ENCODE measurements around the gene ZNF502. TPM values are rescaled to one million over a fixed set of nuclear protein-coding genes. Genes with fewer than 3 reads are reported as not detected.

Gene ZNF502
- total and polyA plus RNA-seq, 2 of the 13 experiments (the other 11 are each of a cell fraction or from before 2014, with no cell fraction given) = not detected

DNA sequence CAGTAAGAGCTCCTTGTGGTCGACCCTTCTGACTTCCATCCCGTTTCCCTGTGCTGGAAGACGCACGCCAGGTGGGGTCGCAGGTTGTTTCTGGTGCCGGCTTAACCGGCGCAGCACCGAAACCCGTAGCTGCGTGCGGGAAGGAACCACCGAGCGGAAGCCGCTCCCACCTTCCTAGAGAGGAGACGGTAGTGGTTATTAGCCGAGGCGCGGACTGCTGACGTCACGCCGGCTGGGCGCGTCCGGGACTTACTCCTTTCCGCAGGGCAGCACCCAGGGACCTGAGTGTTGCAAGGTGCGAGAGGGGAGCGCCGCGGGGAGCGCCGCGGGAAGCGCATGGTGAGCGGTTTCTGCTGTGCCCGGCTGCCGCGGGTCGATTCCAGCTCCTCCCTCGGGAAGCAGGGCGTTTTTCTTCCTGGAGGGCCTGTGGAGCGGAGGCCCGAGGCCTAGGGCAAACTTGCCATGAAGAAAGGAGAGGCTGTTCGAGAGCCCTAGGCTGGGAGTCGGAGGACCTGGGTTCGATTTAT lies 17.0 kb downstream of the ZNF502 start, which contains the start of gene ZNF501 (continued):
- TF ChIP-seq HOXA5 (CRISPR knock-in tag; IDR thresholded peaks at IDR 0.05) = peak; percentile 77; the same call in 1 of the 2 replicates
- TF ChIP-seq PRDM15 (CRISPR knock-in tag; IDR thresholded peaks at IDR 0.05) = 0 out of 2 replicates have a peak, but pooled peaks have one; percentile 21
- TF ChIP-seq NCOR1 (IDR thresholded peaks at IDR 0.05; ENCODE audit: borderline replicate concordance, low read length) = no peak
- TF ChIP-seq, protein P1, sequence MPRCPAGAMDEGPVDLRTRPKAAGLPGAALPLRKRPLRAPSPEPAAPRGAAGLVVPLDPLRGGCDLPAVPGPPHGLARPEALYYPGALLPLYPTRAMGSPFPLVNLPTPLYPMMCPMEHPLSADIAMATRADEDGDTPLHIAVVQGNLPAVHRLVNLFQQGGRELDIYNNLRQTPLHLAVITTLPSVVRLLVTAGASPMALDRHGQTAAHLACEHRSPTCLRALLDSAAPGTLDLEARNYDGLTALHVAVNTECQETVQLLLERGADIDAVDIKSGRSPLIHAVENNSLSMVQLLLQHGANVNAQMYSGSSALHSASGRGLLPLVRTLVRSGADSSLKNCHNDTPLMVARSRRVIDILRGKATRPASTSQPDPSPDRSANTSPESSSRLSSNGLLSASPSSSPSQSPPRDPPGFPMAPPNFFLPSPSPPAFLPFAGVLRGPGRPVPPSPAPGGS (CRISPR knock-in tag; IDR thresholded peaks at IDR 0.05) = no peak
- no peak for TF ChIP-seq ZEB1 (IDR thresholded peaks at IDR 0.05; ENCODE audit: insufficient replicate concordance, low read depth)
- TF ChIP-seq HDAC1 (CRISPR knock-in tag; IDR thresholded peaks at IDR 0.05) = peak; percentile 93
- peak; percentile 29; the same call in 1 of the 2 replicates for TF ChIP-seq HNF4A (CRISPR knock-in tag; IDR thresholded peaks at IDR 0.05)
- peak; percentile 98 for TF ChIP-seq POGZ (CRISPR knock-in tag; IDR thresholded peaks at IDR 0.05)
- no peak for TF ChIP-seq LCORL (IDR thresholded peaks at IDR 0.05)
- peak; percentile 58 for TF ChIP-seq LCORL (CRISPR knock-in tag; IDR thresholded peaks at IDR 0.05)
- no peak; the same call in 1 of the 2 replicates for TF ChIP-seq KAT7 (CRISPR knock-in tag; IDR thresholded peaks at IDR 0.05; ENCODE audit: borderline replicate concordance)
- 0 out of 2 replicates have a peak, but pooled peaks have one; percentile 87 for TF ChIP-seq ZNF569 (CRISPR knock-in tag; IDR thresholded peaks at IDR 0.05; ENCODE audit: borderline replicate concordance)
- no peak for TF ChIP-seq NR2F6 (IDR thresholded peaks at IDR 0.05)
- TF ChIP-seq NR2F6 (CRISPR knock-in tag; IDR thresholded peaks at IDR 0.05) = peak; percentile 44
- 0 out of 2 replicates have a peak, but pooled peaks have one; percentile 36 for TF ChIP-seq ZNF264 (CRISPR knock-in tag; IDR thresholded peaks at IDR 0.05)
- no peak; the same call in 1 of the 2 replicates for TF ChIP-seq EED (CRISPR knock-in tag; IDR thresholded peaks at IDR 0.05)
- no peak for TF ChIP-seq ZNF720 (CRISPR knock-in tag; IDR thresholded peaks at IDR 0.05)
- peak; percentile 54 for TF ChIP-seq ZNF878 (CRISPR knock-in tag; IDR thresholded peaks at IDR 0.05)
- TF ChIP-seq PHF5A (CRISPR knock-in tag; IDR thresholded peaks at IDR 0.05; ENCODE audit: low read depth, unreplicated experiment) = no peak
- peak; percentile 82; the same call in 1 of the 2 replicates for TF ChIP-seq ZNF768 (CRISPR knock-in tag; IDR thresholded peaks at IDR 0.05)
- TF ChIP-seq, protein P2, sequence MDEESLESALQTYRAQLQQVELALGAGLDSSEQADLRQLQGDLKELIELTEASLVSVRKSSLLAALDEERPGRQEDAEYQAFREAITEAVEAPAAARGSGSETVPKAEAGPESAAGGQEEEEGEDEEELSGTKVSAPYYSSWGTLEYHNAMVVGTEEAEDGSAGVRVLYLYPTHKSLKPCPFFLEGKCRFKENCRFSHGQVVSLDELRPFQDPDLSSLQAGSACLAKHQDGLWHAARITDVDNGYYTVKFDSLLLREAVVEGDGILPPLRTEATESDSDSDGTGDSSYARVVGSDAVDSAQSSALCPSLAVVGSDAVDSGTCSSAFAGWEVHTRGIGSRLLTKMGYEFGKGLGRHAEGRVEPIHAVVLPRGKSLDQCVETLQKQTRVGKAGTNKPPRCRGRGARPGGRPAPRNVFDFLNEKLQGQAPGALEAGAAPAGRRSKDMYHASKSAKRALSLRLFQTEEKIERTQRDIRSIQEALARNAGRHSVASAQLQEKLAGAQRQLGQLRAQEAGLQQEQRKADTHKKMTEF (CRISPR knock-in tag; IDR thresholded peaks at IDR 0.05) = peak; percentile 94

All from HepG2 (cell line).